Endometrial microvascular endothelial cells (primary cell): ENCODE measurements around the gene SLC39A11. TPM values are rescaled to one million over a fixed set of nuclear protein-coding genes. Genes with fewer than 3 reads are reported as not detected.
"Not testable (repeated sequence)": the region's sequence is repeated elsewhere in the genome, so short reads cannot be mapped to it uniquely, and the experiment has no call there.

Source experiments
- in situ Hi-C: cut with HindIII; loops from 2 replicates; pipeline ENCODE4 v1.10.0; 2017; ENCODE audit warnings: low sequenced_read_pairs, low pct_unique_long_range_greater_than_20kb; ENCODE audit errors: inconsistent ontology term
- total RNA-seq: library from RNA; depleted of rRNA; stranded (reverse); fragments of >200 nt; gene quantifications from one replicate; pipeline ENCODE4 v1.2.3, GENCODE V29; 2015; ENCODE audit errors: inconsistent ontology term

SLC39A11 gene
- total RNA-seq, 1 donor from 2014 or later = 11.8 TPM

GRCh38 chr17:72732893-72733618 lies 359.4 kb downstream of the SLC39A11 start:
- in situ Hi-C loops = no loop called here

GRCh38 chr17:72730077-72730476 lies 362.4 kb downstream of the SLC39A11 start:
- in situ Hi-C loops = no loop called here

- in situ Hi-C loops = no loop called here
Measured at GRCh38 chr17:72726936-72727335, 365.6 kb downstream of the SLC39A11 start.

- in situ Hi-C loops = no loop called here
Measured at GRCh38 chr17:72725433-72726068, 366.9 kb downstream of the SLC39A11 start.

- in situ Hi-C loops = no loop called here
Measured at GRCh38 chr17:72724267-72724666, 368.2 kb downstream of the SLC39A11 start.

- in situ Hi-C loops = no loop called here
Measured at GRCh38 chr17:72723711-72724110, 368.8 kb downstream of the SLC39A11 start.

- in situ Hi-C loops = no loop called here
Measured at GRCh38 chr17:72720494-72720825, 372.0 kb downstream of the SLC39A11 start.

GRCh38 chr17:72719578-72720493 lies 372.7 kb downstream of the SLC39A11 start:
- in situ Hi-C loops = no loop called here

GRCh38 chr17:72719206-72719577 lies 373.3 kb downstream of the SLC39A11 start:
- in situ Hi-C loops = no loop called here

GRCh38 chr17:72717676-72718075 lies 374.8 kb downstream of the SLC39A11 start:
- in situ Hi-C loops = no loop called here

GRCh38 chr17:72717276-72717675 lies 375.2 kb downstream of the SLC39A11 start:
- in situ Hi-C loops = no loop called here

- in situ Hi-C loops = no loop called here
Measured at GRCh38 chr17:72715906-72716572, 376.4 kb downstream of the SLC39A11 start.

GRCh38 chr17:72714357-72714966 lies 378.0 kb downstream of the SLC39A11 start:
- in situ Hi-C loops = no loop called here

GRCh38 chr17:72713701-72714100 lies 378.8 kb downstream of the SLC39A11 start:
- in situ Hi-C loops = no loop called here

- in situ Hi-C loops = no loop called here
Measured at GRCh38 chr17:72711521-72712310, 380.8 kb downstream of the SLC39A11 start.

- in situ Hi-C loops = no loop called here
Measured at GRCh38 chr17:72710834-72711233, 381.7 kb downstream of the SLC39A11 start.

- in situ Hi-C loops = no loop called here
Measured at GRCh38 chr17:72710202-72710601, 382.3 kb downstream of the SLC39A11 start.

GRCh38 chr17:72708682-72709081 lies 383.8 kb downstream of the SLC39A11 start:
- in situ Hi-C loops = not testable (repeated sequence)
